Left colon (tissue), 2 donors: Measurements from ENCODE around the gene MPEG1. TPM values are rescaled to one million over a fixed set of nuclear protein-coding genes. Genes with fewer than 3 reads are reported as not detected.

Experiments used
- ATAC-seq: fragments of 200-7000 bp; cut with Tn5 transposase; one replicate; pipeline ENCODE4 v1.9.1; 2020; ENCODE audit warnings: mild to moderate bottlenecking, moderate library complexity
- DNase-seq, 2 donors: peaks; one replicate each; pipeline ENCODE4 v3.0.0-alpha.2; 2020
- intact Hi-C, 2 donors: fragments of 100-400 bp; cut with DNase I in 1 of 2; cut with micrococcal nuclease in 1 of 2; formaldehyde crosslinking; loops; one replicate each; pipeline versions ENCODE4 v1.11.2 to v1.14.0; 2022; cut with DNase I, micrococcal nuclease
- total RNA-seq, 2 donors: library from RNA; stranded (reverse); fragmentation: NEBNext Ultra II Directional; extraction: Animal tissue kit (Norgen Biotek cat#: 25700); gene quantifications; one replicate each; pipeline ENCODE4 v1.2.1, GENCODE V29; 2021
- donor health status: DM: no; HTN: no; CAD: no.
- donor health status: DM: yes; HTN: yes; CAD: no.

The MPEG1 gene
- total RNA-seq, 2 donors from 2014 or later: 5.0 to 24.2 TPM

GRCh38 chr11:59222464-59223060 is 9.8 kb upstream of the MPEG1 start:
- intact Hi-C loops: no loop called here
- DNase-seq (no peak), ATAC-seq (no peak)

GRCh38 chr11:59221441-59221840 is 8.7 kb upstream of the MPEG1 start:
- DNase-seq (no peak), ATAC-seq (no peak)
- intact Hi-C loops: no loop called here

GRCh38 chr11:59219836-59220235 is 7.1 kb upstream of the MPEG1 start:
- intact Hi-C loops: no loop called here
- no peak for DNase-seq

GRCh38 chr11:59218893-59219292 is 6.2 kb upstream of the MPEG1 start:
- no peak for ATAC-seq
- DNase-seq: no peak
- intact Hi-C loops: no loop called here

More at GRCh38 chr11:59219836-59220235, 7.1 kb upstream of the MPEG1 start:
- ATAC-seq: no peak

- no peak for DNase-seq
- intact Hi-C loops: no loop called here
- ATAC-seq: no peak
These were observed 5.6 kb upstream of the MPEG1 start for GRCh38 chr11:59218319-59218718.

- peak; percentile 18 for ATAC-seq
- intact Hi-C loops: no loop called here
- DNase-seq: peak in 1 of 2 donors; percentile 48
These were observed 4.2 kb upstream of the MPEG1 start for GRCh38 chr11:59216641-59217564.

GRCh38 chr11:59214141-59214893 is 1.6 kb upstream of the MPEG1 start:
- intact Hi-C loops: no loop called here
- DNase-seq (no peak), ATAC-seq (no peak)

- ATAC-seq (no peak), DNase-seq (no peak)
- intact Hi-C loops: no loop called here
These were observed 505 bp downstream of the MPEG1 start for GRCh38 chr11:59212222-59212621.

- ATAC-seq (no peak), DNase-seq (no peak)
- intact Hi-C loops: loop anchor here in 1 of 2 donors (5.0 kb wide), 1 partner anchor 37 kb away; the partner anchor contains the start of gene DTX4
These were observed 3.8 kb downstream of the MPEG1 start for GRCh38 chr11:59208956-59209355.

GRCh38 chr11:59207988-59208451 is 4.7 kb downstream of the MPEG1 start:
- intact Hi-C loops: loop anchor here in 1 of 2 donors (5.0 kb wide), 1 partner anchor 36 kb away; the partner anchor contains the start of gene DTX4
- DNase-seq (peak in 1 of 2 donors; percentile 40), ATAC-seq (peak; percentile 67)

GRCh38 chr11:59206635-59207034 is 6.1 kb downstream of the MPEG1 start:
- ATAC-seq: peak; percentile 70
- DNase-seq: peak in 1 of 2 donors; percentile 56
- intact Hi-C loops: loop anchor here in 1 of 2 donors (5.0 kb wide), 1 partner anchor 34 kb away; the partner anchor contains the start of gene DTX4

GRCh38 chr11:59205648-59206047 is 7.1 kb downstream of the MPEG1 start:
- intact Hi-C loops: loop anchor here in 1 of 2 donors (5.0 kb wide), 1 partner anchor 33 kb away; the partner anchor contains the start of gene DTX4
- no peak for DNase-seq
- no peak for ATAC-seq

- intact Hi-C loops: loop anchor here in 1 of 2 donors (5.0 kb wide), 1 partner anchor 32 kb away; the partner anchor contains the start of gene DTX4
- no peak for ATAC-seq
- no peak for DNase-seq
These were observed 8.0 kb downstream of the MPEG1 start for GRCh38 chr11:59204746-59205145.

GRCh38 chr11:59201353-59201752 is 11.4 kb downstream of the MPEG1 start:
- no peak for DNase-seq
- intact Hi-C loops: no loop called here
- ATAC-seq: peak; percentile 80

GRCh38 chr11:59200423-59200746 is 12.3 kb downstream of the MPEG1 start:
- intact Hi-C loops: no loop called here
- DNase-seq (no peak), ATAC-seq (no peak)

- no peak for DNase-seq
- no peak for ATAC-seq
- intact Hi-C loops: no loop called here
These were observed 12.9 kb downstream of the MPEG1 start for GRCh38 chr11:59199546-59200422.

GRCh38 chr11:59198726-59199125 is 14.0 kb downstream of the MPEG1 start:
- ATAC-seq (no peak), DNase-seq (no peak)
- intact Hi-C loops: no loop called here

GRCh38 chr11:59197991-59198390 is 14.7 kb downstream of the MPEG1 start:
- DNase-seq: no peak
- intact Hi-C loops: no loop called here
- peak; percentile 35 for ATAC-seq
